ENCODE data around the gene RSPO3.

The RSPO3 gene

GRCh38 chr6:127103482-127103881 lies 15.0 kb upstream of the RSPO3 start:
- H3K27me3 ChIP-seq (ENCODE audit: control insufficient read depth, insufficient read depth, low read length): no peaks in the 10 kb centered on the region
- no peak overlapping the region for H3K4me2 ChIP-seq (ENCODE audit: low read length)
- H3K9ac ChIP-seq: no peak overlapping the region
- TF ChIP-seq, protein P1, sequence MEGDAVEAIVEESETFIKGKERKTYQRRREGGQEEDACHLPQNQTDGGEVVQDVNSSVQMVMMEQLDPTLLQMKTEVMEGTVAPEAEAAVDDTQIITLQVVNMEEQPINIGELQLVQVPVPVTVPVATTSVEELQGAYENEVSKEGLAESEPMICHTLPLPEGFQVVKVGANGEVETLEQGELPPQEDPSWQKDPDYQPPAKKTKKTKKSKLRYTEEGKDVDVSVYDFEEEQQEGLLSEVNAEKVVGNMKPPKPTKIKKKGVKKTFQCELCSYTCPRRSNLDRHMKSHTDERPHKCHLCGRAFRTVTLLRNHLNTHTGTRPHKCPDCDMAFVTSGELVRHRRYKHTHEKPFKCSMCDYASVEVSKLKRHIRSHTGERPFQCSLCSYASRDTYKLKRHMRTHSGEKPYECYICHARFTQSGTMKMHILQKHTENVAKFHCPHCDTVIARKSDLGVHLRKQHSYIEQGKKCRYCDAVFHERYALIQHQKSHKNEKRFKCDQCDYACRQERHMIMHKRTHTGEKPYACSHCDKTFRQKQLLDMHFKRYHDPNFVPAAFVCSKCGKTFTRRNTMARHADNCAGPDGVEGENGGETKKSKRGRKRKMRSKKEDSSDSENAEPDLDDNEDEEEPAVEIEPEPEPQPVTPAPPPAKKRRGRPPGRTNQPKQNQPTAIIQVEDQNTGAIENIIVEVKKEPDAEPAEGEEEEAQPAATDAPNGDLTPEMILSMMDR (IDR thresholded peaks at IDR 0.05): no peak
- H3K79me2 ChIP-seq: no peaks in the 10 kb centered on the region
- H2AFZ ChIP-seq: no peak overlapping the region
- no peak overlapping the region for H3K4me3 ChIP-seq (ENCODE audit: low read depth, low read length)
- H3K9me3 ChIP-seq (ENCODE audit: control insufficient read depth, low read length): no peaks in the 10 kb centered on the region
- H3K27ac ChIP-seq: no peak overlapping the region
- H3K4me1 ChIP-seq: no peaks in the 10 kb centered on the region
- no peaks in the 10 kb centered on the region for H3K36me3 ChIP-seq (ENCODE audit: control insufficient read depth, insufficient read depth, low read length)

GRCh38 chr6:127107916-127108315 lies 10.6 kb upstream of the RSPO3 start:
- Histone ChIP-seq H3K9me3 (ENCODE audit: control insufficient read depth, low read length) (no peaks in the 10 kb centered on the region), H3K4me2 (ENCODE audit: low read length) (no peak overlapping the region), H3K4me1 (no peaks in the 10 kb centered on the region), H3K79me2 (no peaks in the 10 kb centered on the region), H3K27me3 (ENCODE audit: control insufficient read depth, insufficient read depth, low read length) (no peaks in the 10 kb centered on the region), H3K36me3 (ENCODE audit: control insufficient read depth, insufficient read depth, low read length) (no peaks in the 10 kb centered on the region), H3K9ac (no peak overlapping the region), H3K27ac (no peak overlapping the region), H3K4me3 (ENCODE audit: low read depth, low read length) (no peak overlapping the region), H2AFZ (no peak overlapping the region)
- TF ChIP-seq, protein P1 (IDR thresholded peaks at IDR 0.05): no peak

DNA sequence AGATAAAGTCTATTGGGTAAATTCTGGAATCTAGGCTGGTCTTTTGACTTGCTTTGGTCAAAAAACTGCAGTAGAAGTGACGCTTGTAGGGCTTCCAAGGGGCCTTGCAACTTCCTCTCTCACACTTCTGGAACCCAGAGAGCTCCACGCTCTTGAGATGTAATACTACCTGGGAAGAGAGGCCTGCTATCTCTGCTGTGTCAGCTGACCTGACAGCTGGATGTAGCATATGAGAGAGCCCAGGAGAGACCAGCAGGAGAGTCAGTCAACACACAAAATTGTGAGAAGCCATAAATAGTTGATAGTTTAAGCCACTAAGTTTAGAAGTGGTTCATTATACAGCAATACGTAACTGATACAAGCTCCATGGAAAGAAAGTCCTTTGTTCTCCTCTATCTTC lies 7.8 kb upstream of the RSPO3 start:
- TF ChIP-seq, protein P1 (IDR thresholded peaks at IDR 0.05): no peak

DNA sequence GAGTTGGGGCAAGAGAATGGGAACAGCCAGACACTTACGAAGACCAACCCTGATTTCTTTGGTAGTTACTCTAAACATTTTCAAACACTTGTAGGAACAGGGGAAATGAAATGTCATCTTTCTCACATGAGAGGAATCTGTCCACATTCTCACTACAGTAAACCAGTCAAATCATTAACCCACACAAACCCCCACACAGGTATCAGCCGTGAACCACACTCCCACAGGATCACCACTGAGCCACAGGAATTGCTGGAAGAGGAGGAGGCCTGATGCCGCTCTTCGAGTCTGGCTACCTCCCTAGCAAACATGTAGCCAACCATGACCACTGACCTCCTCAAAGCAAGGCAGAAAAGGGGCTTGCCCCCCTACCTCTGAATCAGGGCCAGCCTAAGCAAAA lies 6.9 kb upstream of the RSPO3 start:
- Histone ChIP-seq H3K9ac (no peak overlapping the region), H2AFZ (no peak overlapping the region), H3K27ac (no peak overlapping the region), H3K4me2 (ENCODE audit: low read length) (no peak overlapping the region), H3K79me2 (no peaks in the 10 kb centered on the region), H3K4me1 (no peaks in the 10 kb centered on the region), H3K27me3 (ENCODE audit: control insufficient read depth, insufficient read depth, low read length) (no peaks in the 10 kb centered on the region), H3K4me3 (ENCODE audit: low read depth, low read length) (no peak overlapping the region), H3K9me3 (ENCODE audit: control insufficient read depth, low read length) (no peaks in the 10 kb centered on the region), H3K36me3 (ENCODE audit: control insufficient read depth, insufficient read depth, low read length) (no peaks in the 10 kb centered on the region)
- TF ChIP-seq, protein P1 (IDR thresholded peaks at IDR 0.05): no peak

More for the DNA sequence above, 7.8 kb upstream of the RSPO3 start:
- Histone ChIP-seq H3K36me3 (ENCODE audit: control insufficient read depth, insufficient read depth, low read length) (no peaks in the 10 kb centered on the region), H3K4me1 (no peaks in the 10 kb centered on the region), H3K4me3 (ENCODE audit: low read depth, low read length) (no peak overlapping the region), H2AFZ (no peak overlapping the region), H3K9me3 (ENCODE audit: control insufficient read depth, low read length) (no peaks in the 10 kb centered on the region), H3K27ac (no peak overlapping the region), H3K27me3 (ENCODE audit: control insufficient read depth, insufficient read depth, low read length) (no peaks in the 10 kb centered on the region), H3K9ac (no peak overlapping the region), H3K4me2 (ENCODE audit: low read length) (no peak overlapping the region), H3K79me2 (no peaks in the 10 kb centered on the region)

GRCh38 chr6:127114214-127114760 lies 4.2 kb upstream of the RSPO3 start:
- Histone ChIP-seq H3K4me1 (no peaks in the 10 kb centered on the region), H3K79me2 (no peaks in the 10 kb centered on the region), H3K36me3 (ENCODE audit: control insufficient read depth, insufficient read depth, low read length) (no peaks in the 10 kb centered on the region), H2AFZ (no peak overlapping the region), H3K4me3 (ENCODE audit: low read depth, low read length) (no peak overlapping the region), H3K27me3 (ENCODE audit: control insufficient read depth, insufficient read depth, low read length) (no peaks in the 10 kb centered on the region), H3K27ac (no peak overlapping the region), H3K9me3 (ENCODE audit: control insufficient read depth, low read length) (no peaks in the 10 kb centered on the region), H3K4me2 (ENCODE audit: low read length) (no peak overlapping the region), H3K9ac (no peak overlapping the region)
- TF ChIP-seq, protein P1 (IDR thresholded peaks at IDR 0.05): no peak
